ENCODE results near the gene NOTO. TPM values are rescaled to one million over a fixed set of nuclear protein-coding genes. Genes with fewer than 3 reads are reported as not detected.
"Not testable (repeated sequence)": the region's sequence is repeated elsewhere in the genome, so short reads cannot be mapped to it uniquely, and the experiment has no call there.

Gene NOTO
- total RNA-seq, 1 experiment from 2014 or later, result 0.41 TPM

- no peaks in the 10 kb centered on the region for H3K36me3 ChIP-seq (ENCODE audit: insufficient read depth, low read length, poor library complexity, severe bottlenecking)
- no peaks in the 10 kb centered on the region for H3K4me1 ChIP-seq (ENCODE audit: insufficient read depth, low read length, poor library complexity, severe bottlenecking)
- no peak overlapping the region for H3K27ac ChIP-seq (ENCODE audit: low read depth, low read length, poor library complexity, severe bottlenecking)
- H3K9me3 ChIP-seq (ENCODE audit: low read depth, low read length, poor library complexity, severe bottlenecking), result no peaks in the 10 kb centered on the region
- ChIA-PET CTCF (interaction anchor here (0.6 to 0.7 kb wide), 2 partner anchors 77 to 1155 kb away, joined by 5 to 13 read pairs; no protein-coding TSS in a partner anchor), POLR2A (ENCODE audit: low non-redundant PET) (no interaction called here)
- no peak for DNase-seq (ENCODE audit: low spot score)
- no peaks in the 10 kb centered on the region for H3K27me3 ChIP-seq (replicated peaks; ENCODE audit: insufficient read depth, low read depth, low read length, poor library complexity)
- no TSS peak for BruUV-seq (replicated peaks)
- H3K4me3 ChIP-seq (ENCODE audit: low read depth, low read length, poor library complexity, severe bottlenecking), result no peak overlapping the region
- intact Hi-C loops (cut with micrococcal nuclease; ENCODE audit: unreplicated experiment), result loop anchor here (2.0 kb wide), 2 partner anchors 168 to 270 kb away; no protein-coding TSS in a partner anchor
- TF ChIP-seq EZH2 (IDR thresholded peaks at IDR 0.05; ENCODE audit: borderline replicate concordance, low read depth, low read length, poor library complexity, severe bottlenecking), result no peak
- no peak for TF ChIP-seq CTCF (conservative IDR thresholded peaks at IDR 0.05; ENCODE audit: low read depth, low read length)
These were observed 39.5 kb upstream of the NOTO start for GRCh38 chr2:73162856-73163391.

- no peak overlapping the region for H3K27ac ChIP-seq (ENCODE audit: low read depth, low read length, poor library complexity, severe bottlenecking)
- intact Hi-C loops (cut with micrococcal nuclease; ENCODE audit: unreplicated experiment), result loop anchor here (2.0 kb wide), 2 partner anchors 169 to 271 kb away; no protein-coding TSS in a partner anchor
- no TSS peak for BruUV-seq (replicated peaks)
- TF ChIP-seq CTCF (conservative IDR thresholded peaks at IDR 0.05; ENCODE audit: low read depth, low read length) (peak; percentile 88), EZH2 (IDR thresholded peaks at IDR 0.05; ENCODE audit: borderline replicate concordance, low read depth, low read length, poor library complexity, severe bottlenecking) (no peak)
- H3K4me1 ChIP-seq (ENCODE audit: insufficient read depth, low read length, poor library complexity, severe bottlenecking), result no peaks in the 10 kb centered on the region
- no peaks in the 10 kb centered on the region for H3K9me3 ChIP-seq (ENCODE audit: low read depth, low read length, poor library complexity, severe bottlenecking)
- CTCF ChIA-PET, result interaction anchor here (0.6 to 0.7 kb wide), 2 partner anchors 78 to 1156 kb away, joined by 5 to 13 read pairs; no protein-coding TSS in a partner anchor
- H3K36me3 ChIP-seq (ENCODE audit: insufficient read depth, low read length, poor library complexity, severe bottlenecking), result no peaks in the 10 kb centered on the region
- POLR2A ChIA-PET (ENCODE audit: low non-redundant PET), result no interaction called here
- H3K4me3 ChIP-seq (ENCODE audit: low read depth, low read length, poor library complexity, severe bottlenecking), result no peak overlapping the region
- peak; percentile 79 for DNase-seq (ENCODE audit: low spot score)
- H3K27me3 ChIP-seq (replicated peaks; ENCODE audit: insufficient read depth, low read depth, low read length, poor library complexity), result no peaks in the 10 kb centered on the region
These were observed 38.6 kb upstream of the NOTO start for GRCh38 chr2:73163483-73164367.

GRCh38 chr2:73165978-73166377 is 36.4 kb upstream of the NOTO start:
- CTCF ChIA-PET; H3K36me3 ChIP-seq (ENCODE audit: insufficient read depth, low read length, poor library complexity, severe bottlenecking); H3K4me3 ChIP-seq (ENCODE audit: low read depth, low read length, poor library complexity, severe bottlenecking); intact Hi-C loops (cut with micrococcal nuclease; ENCODE audit: unreplicated experiment); DNase-seq (ENCODE audit: low spot score); BruUV-seq (replicated peaks); H3K27ac ChIP-seq (ENCODE audit: low read depth, low read length, poor library complexity, severe bottlenecking); POLR2A ChIA-PET (ENCODE audit: low non-redundant PET); H3K9me3 ChIP-seq (ENCODE audit: low read depth, low read length, poor library complexity, severe bottlenecking); H3K4me1 ChIP-seq (ENCODE audit: insufficient read depth, low read length, poor library complexity, severe bottlenecking); H3K27me3 ChIP-seq (replicated peaks; ENCODE audit: insufficient read depth, low read depth, low read length, poor library complexity): not testable (repeated sequence)

GRCh38 chr2:73166813-73167212 is 35.6 kb upstream of the NOTO start:
- H3K27ac ChIP-seq (ENCODE audit: low read depth, low read length, poor library complexity, severe bottlenecking); H3K36me3 ChIP-seq (ENCODE audit: insufficient read depth, low read length, poor library complexity, severe bottlenecking); H3K4me1 ChIP-seq (ENCODE audit: insufficient read depth, low read length, poor library complexity, severe bottlenecking); intact Hi-C loops (cut with micrococcal nuclease; ENCODE audit: unreplicated experiment); H3K27me3 ChIP-seq (replicated peaks; ENCODE audit: insufficient read depth, low read depth, low read length, poor library complexity); POLR2A ChIA-PET (ENCODE audit: low non-redundant PET); H3K4me3 ChIP-seq (ENCODE audit: low read depth, low read length, poor library complexity, severe bottlenecking); CTCF ChIA-PET; H3K9me3 ChIP-seq (ENCODE audit: low read depth, low read length, poor library complexity, severe bottlenecking); DNase-seq (ENCODE audit: low spot score); BruUV-seq (replicated peaks): not testable (repeated sequence)

GRCh38 chr2:73168348-73168747 is 34.0 kb upstream of the NOTO start:
- CTCF ChIA-PET; intact Hi-C loops (cut with micrococcal nuclease; ENCODE audit: unreplicated experiment); BruUV-seq (replicated peaks); H3K27me3 ChIP-seq (replicated peaks; ENCODE audit: insufficient read depth, low read depth, low read length, poor library complexity); POLR2A ChIA-PET (ENCODE audit: low non-redundant PET); DNase-seq (ENCODE audit: low spot score); H3K36me3 ChIP-seq (ENCODE audit: insufficient read depth, low read length, poor library complexity, severe bottlenecking); H3K4me3 ChIP-seq (ENCODE audit: low read depth, low read length, poor library complexity, severe bottlenecking); H3K4me1 ChIP-seq (ENCODE audit: insufficient read depth, low read length, poor library complexity, severe bottlenecking); H3K9me3 ChIP-seq (ENCODE audit: low read depth, low read length, poor library complexity, severe bottlenecking); H3K27ac ChIP-seq (ENCODE audit: low read depth, low read length, poor library complexity, severe bottlenecking): not testable (repeated sequence)

- H3K27me3 ChIP-seq (replicated peaks; ENCODE audit: insufficient read depth, low read depth, low read length, poor library complexity); CTCF ChIA-PET; H3K36me3 ChIP-seq (ENCODE audit: insufficient read depth, low read length, poor library complexity, severe bottlenecking); H3K9me3 ChIP-seq (ENCODE audit: low read depth, low read length, poor library complexity, severe bottlenecking); intact Hi-C loops (cut with micrococcal nuclease; ENCODE audit: unreplicated experiment); BruUV-seq (replicated peaks); H3K27ac ChIP-seq (ENCODE audit: low read depth, low read length, poor library complexity, severe bottlenecking); DNase-seq (ENCODE audit: low spot score); POLR2A ChIA-PET (ENCODE audit: low non-redundant PET); H3K4me3 ChIP-seq (ENCODE audit: low read depth, low read length, poor library complexity, severe bottlenecking); H3K4me1 ChIP-seq (ENCODE audit: insufficient read depth, low read length, poor library complexity, severe bottlenecking): not testable (repeated sequence)
These were observed 32.0 kb upstream of the NOTO start for GRCh38 chr2:73170341-73170740.
